H4 (cell line): Measurements from ENCODE around the gene FAM163B. TPM values are rescaled to one million over a fixed set of nuclear protein-coding genes. Genes with fewer than 3 reads are reported as not detected.

Experiments
- DNase-seq: peaks from one replicate; pipeline ENCODE4 v3.0.0-alpha.2; 2015; ENCODE audit warnings: low spot score
- total RNA-seq: library from RNA; depleted of rRNA; stranded (reverse); fragments of >200 nt; shearing (Covaris generic); gene quantifications from 2 replicates; pipeline ENCODE4 v1.2.3, GENCODE V29; 2014

Gene FAM163B
- total RNA-seq, 1 experiment from 2014 or later: not detected

DNA sequence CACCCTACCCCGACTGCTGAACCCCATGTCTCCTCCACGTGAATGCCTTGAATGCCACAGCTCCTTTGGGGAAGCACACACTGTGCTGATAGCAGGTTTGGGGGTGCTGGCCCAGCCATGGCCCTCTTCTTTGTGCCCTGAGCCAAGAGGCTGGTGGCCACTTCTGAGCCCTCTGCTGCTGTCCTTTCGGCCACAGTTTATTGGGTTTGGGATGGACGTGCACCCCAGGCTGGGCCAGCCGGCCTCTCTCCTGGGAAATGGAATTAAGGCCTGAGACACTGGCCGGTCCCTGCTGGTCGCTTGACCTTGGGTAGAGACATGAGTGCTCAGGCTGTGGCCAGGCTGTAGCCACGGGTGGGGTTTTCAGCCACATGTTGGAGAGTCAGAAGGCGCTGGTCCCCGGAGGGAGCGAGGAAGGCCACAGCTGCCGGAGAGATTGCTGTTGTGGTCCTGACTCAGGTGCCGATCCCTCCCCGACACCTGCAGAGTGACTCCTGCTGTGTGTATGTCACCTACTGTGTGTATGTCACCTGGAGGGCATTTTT is 26.6 kb downstream of the FAM163B start:
- DNase-seq: no peak

DNA sequence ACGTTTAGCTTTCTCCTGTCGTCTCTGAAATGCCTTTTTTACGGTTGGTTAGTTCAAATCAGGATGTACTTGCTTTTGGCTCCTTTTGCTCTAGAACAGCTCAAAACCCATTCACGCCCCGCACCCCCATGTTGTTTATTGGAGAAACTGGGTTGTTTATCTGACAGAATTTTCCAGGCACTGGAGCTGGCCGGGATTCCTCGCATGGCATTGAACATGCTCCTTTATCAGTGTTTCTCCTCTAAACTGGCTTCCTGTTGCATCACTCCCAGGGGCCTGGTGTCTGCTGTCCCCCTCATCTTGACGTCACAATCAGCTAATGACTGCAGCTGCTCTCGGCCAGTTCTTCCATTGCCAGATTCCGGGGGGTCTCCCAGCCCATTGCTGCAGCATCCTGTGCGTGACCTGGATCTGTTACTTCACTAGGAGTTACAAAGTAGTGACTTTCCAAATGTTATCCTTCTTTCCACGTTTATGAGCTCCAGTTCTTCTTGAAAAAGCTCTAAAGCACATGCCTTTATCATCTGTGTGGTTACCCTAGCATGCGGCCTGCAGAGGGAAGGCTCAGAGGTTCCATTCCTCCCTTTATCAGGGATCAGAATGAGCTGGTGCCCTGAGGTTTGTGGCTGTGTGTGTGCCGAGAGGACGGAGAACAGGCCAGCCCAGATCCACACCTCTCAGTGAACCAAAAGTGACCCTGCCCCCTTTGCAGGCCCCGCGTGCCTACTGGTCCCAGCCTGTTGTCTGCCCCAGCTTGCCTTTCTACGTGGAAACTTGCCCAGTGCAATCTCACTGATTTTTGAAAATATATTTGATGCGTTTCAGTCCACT is 27.5 kb downstream of the FAM163B start:
- DNase-seq: no peak

- DNase-seq: no peak
These were observed 28.2 kb downstream of the FAM163B start for GRCh38 chr9:133581011-133581410.

GRCh38 chr9:133580419-133580738 is 28.8 kb downstream of the FAM163B start:
- no peak for DNase-seq

GRCh38 chr9:133579601-133580418 is 29.4 kb downstream of the FAM163B start:
- no peak for DNase-seq

DNA sequence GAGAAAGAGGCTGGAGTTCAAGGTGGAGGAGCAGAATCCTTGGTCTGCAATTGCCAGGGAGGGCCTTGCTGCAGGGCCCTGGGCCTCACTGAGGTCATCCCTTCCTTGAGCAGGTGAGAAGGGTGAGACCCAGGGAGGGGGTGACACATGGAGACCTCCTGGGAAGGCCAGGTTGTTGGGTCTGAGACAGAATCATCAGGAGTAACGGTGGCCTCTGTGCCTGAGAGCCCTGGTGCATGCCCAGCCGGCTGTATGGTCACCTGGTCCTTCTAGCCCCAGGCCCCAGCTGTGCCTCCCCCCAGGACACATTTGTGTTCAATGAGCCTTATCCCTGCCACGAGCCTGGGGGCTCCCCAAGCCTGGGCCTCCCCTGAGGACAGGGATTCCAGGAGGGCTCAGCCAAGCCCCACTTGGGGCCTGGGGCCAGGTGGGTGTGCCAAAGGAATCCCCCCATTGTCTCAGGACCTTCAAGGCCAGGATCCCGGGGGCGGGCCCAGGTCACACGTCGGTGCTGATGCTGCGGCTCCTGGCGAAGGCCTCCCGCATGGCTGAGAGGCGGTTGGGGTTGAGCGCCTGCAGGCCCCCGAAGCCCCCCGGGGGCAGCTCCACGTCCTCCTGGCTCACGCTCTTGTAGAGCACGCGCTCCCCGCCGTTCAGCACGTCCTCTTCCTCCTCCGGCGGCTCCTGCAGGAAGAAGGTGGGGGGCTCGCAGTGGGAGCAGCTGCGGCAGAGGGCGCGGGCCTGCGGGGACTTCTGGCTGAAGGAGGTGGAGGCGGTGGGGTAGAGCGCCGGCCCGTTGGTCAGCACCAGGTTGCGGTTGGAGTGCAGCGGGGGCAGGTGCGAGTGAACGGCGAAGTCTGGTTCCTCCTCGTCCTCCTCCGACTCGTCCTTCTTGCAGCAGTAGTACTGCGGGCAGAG is 30.4 kb downstream of the FAM163B start:
- no peak for DNase-seq

DNA sequence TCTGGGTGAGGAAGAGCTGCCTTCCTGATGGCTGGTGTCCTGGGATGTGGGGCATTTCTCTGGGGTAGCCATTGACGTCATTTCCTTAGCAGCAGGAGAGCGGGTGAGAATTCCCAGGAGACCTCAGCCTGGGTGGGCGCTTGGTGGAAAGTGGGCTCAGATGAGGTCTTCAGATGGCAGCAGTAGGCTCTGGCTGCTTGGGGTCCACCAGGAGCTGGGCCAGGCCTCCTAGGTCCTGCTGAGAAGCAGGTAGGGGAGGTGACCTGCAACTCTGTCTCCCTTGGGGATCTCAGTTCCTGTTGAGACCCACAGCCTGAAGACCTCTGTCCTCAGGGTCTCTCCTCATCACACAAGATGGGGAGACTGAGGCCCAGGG is 31.5 kb downstream of the FAM163B start:
- no peak for DNase-seq

GRCh38 chr9:133576875-133577736 is 32.1 kb downstream of the FAM163B start:
- no peak for DNase-seq

GRCh38 chr9:133576031-133576874 is 32.9 kb downstream of the FAM163B start:
- DNase-seq: no peak

GRCh38 chr9:133575186-133576030 is 33.8 kb downstream of the FAM163B start:
- no peak for DNase-seq

- DNase-seq: no peak
These were observed 34.4 kb downstream of the FAM163B start for GRCh38 chr9:133574771-133575170.

DNA sequence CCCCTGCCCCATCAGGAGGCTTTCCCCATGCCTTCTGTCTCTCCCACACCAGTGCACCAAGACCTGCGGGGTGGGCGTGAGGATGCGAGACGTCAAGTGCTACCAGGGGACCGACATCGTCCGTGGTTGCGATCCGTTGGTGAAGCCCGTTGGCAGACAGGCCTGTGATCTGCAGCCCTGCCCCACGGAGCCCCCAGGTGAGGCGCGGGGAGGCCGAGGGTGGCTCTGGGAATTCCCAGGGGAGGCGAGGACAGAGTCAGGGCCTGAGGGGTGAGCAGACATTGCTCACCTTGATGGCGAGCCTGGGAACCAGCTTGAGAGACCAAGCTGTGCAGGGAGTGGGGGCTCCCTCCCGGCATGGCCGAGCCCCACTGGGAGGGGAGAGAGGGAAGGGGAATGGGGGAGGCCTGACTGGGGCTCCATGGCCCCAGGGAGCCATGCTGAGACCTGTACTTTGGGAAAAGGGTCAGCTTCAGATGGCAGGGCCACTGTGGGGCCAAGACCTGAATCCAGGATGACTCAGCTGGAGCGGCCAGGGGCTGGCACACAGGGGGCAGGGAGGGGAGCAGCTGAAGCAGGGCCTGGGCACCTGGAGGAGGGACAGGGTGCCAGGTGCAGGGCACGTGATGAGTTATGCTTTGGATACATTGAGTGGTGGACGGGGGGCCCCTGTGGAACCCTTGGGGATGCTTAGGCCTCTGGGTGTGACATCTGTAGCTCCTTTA is 35.2 kb downstream of the FAM163B start:
- no peak for DNase-seq

DNA sequence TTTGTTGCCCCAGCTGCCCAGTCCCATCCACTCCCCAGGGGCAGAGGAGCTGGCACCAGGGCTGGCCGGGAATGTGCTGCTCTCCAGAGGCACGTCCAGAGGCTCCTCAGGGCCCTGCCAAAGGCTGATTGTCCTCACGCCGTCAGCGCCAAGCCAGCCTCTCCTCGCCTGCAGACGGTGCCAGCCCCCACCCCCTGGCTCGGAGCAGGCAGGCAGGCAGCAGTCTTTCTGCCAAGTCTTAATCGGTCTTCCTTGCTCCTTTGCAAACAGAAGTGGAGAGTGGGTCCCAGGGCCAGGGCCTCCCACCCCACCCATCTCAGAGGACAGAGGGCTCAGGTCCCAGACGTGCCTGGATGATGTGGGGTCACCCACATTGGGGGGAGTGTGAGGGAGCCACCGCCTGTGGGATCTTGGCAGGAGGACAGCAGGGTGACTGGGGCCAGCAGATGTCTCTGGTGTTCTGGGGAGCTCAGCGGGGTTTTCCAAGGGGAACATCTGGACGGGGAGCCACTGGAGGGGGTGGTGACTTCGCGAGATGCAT is 36.3 kb downstream of the FAM163B start:
- DNase-seq: no peak

DNA sequence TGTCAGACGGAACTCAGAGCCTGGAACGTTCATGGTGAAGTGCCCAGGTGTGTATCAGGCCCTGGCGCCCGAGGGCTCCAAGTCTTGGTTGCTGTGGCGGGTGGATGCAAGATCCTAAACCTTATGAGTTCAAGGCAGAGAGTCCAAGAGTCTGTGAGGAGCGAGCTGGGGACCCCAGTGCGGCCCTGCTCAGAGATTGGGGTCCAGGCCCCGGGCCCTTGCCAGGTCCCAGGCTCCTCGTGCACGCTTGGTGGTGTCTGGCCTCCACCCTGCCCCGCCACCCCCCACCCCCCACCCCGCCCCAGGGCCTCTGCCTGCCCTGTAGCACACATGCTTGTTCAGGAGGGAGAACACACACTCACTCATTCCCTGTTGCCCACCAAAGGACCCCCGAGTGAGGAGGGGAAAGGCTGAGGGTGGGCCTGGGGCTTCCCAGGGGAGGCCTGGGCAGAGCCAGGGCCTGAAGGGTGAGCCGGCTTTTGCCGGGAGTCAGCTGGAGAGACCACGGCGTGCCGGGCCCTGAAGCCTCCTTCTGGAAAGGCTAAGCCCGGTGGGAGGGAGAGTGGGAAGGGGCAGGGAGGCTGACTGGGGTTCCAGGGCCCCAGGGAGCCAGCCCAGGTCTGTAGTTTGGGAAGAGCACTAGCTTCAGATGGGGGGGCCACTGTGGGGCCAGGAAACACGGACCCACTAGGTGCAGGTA is 37.1 kb downstream of the FAM163B start:
- DNase-seq: no peak

- no peak for DNase-seq
These were observed 37.7 kb downstream of the FAM163B start for GRCh38 chr9:133571391-133571890.

DNA sequence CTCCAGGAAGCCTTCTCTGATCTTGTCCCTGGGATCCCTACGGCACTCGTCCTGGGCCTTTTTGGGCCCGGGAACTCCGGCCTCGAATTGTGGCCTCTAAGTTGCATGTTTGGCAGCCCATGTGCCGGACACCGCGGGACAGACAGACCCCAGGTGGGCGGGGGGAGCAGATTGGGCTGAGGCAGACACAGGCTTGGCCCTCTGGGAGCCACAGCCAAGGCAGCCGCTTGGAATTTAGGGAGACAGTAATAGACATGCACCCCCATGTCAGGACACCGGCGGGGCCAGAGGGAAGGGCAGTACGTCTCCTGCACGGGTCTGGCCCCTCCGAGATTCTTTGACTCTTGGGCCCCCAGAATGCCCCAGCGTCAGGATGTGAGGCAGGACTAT is 38.5 kb downstream of the FAM163B start:
- no peak for DNase-seq
